NCI-H2081 (cell line): ENCODE measurements around the gene PACSIN2.

Experiments
- DNase-seq, 2 experiments: peaks; one replicate each; lab custom pipeline; 2025; lab: John Stamatoyannopoulos, UW

PACSIN2 gene

DNA sequence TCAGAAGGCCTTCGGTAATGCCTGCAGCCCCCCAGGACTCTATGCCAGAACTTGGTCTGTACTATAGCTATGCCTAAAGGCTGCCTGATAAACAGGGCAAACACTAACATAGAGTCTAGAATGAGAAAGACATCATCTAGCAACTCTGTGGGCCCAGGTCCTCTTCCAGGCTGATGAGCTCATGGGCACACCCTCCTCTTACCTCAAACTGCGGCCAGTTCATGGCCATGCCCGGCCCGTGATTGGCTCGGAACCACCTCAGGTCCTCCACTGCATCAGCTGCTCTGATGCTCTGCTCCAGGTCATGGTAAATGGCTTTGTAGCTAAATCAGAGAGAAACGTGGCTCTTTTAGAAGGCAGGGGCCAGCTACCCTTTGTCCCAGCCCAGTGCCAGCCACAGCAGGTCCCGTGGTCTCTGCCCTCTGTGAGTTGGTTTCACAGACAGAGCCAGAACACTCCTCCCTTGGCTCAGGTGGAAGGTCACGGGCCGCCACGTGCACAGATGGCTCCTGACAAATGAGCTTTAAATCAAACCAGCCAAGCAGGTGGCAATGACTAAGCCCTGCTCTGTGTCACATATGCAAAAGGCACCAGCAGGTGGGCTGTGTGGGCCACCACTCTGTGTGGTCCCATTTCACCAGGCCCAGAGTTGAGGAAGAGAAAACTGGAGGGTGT, 132.8 kb downstream of the PACSIN2 start:
- DNase-seq, result no peak

- DNase-seq, result no peak
Observed at GRCh38 chr22:42881298-42881697, 133.7 kb downstream of the PACSIN2 start.

- DNase-seq, result peak in 1 of 2 experiments; percentile 30
Observed at GRCh38 chr22:42880815-42881214, 134.1 kb downstream of the PACSIN2 start.

DNA sequence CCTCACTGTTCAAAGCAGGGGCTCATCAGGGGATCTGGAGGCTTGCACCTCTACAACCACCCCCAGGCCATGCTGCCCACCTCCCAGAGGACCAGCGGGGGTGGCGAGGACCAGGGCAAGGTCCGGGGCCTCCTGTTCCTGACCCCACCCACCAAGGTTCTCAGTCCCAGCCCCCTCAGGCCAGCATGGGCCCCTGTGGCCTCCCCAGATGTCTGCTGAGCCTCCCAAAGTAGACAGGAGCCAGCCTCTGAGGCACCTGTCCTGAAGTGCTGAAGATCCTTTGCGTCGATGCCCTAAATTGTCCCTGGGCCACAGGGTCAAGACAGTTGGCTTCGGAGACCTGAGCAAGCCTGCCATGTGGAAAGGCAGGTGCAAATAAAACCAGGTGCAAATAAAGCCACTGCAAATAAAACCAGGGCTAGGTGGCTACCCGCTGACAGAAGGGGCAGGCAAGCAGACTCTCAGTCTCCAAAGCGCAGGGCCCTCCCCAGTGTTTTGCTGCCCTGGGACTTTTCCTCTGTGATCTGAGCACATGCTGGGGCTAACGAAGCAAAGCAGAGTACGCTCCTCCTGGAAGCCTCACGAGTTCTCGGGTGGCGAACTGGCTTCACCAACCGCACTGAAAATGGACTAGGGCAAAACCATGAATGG, 135.5 kb downstream of the PACSIN2 start:
- DNase-seq, result peak; percentile 15 to 78

GRCh38 chr22:42878561-42879305, 136.2 kb downstream of the PACSIN2 start:
- no peak for DNase-seq

DNA sequence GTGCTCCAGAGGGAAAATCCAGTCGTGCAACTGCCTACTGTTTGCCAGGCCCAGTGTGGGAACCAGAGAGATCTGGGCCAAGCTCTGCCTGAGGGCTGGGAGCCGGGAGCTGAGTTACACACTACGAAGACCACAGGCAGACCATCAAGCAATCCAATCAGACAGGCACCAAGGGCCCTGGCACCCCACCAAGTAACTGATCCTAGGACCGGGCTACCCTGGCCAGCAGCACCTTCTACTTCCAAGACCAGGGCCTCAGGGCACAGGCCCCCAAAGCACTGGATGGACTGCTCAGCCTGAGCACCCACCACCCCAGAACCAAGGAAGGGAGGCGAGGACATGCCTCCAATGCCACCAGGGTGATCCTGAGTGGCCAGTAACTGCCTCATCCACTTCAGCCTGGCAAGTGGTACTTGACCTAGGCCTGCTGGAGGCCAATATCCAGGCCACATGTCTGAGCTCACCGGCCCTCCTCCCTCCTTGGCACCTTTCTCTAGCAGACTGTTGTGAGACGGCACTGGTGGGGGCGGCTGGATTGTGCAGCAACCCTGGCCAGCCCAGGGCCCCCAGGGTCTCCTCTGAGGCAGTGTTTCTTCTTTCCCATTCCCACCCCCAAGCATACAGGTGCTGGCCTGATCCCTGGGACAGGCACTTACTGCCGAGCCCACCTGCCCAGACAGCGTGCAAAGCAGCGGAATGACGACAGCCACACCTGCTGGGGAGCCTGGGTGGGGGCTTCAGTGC, 137.2 kb downstream of the PACSIN2 start:
- no peak for DNase-seq

DNA sequence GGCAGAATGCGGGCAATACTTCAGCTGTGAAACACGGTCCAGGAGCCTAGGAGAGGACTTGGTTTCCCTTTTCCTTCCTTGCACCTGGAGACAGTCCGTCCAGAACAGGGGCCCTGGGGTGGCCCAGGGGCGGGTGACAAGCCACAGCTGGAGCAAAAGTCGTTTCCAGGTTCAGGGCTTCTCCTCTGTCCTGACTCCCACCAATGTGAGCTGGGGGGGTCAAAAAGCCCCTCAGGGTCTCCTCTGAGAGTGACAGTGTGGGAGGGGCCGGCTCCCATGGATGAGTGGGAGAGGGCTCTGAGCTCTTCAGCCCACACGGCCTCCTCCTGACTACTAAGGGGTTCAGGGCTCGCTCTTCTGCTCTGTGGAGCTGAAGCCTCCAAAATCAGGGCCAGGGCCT, 137.8 kb downstream of the PACSIN2 start:
- DNase-seq, result no peak

GRCh38 chr22:42876041-42876440, 138.9 kb downstream of the PACSIN2 start:
- no peak for DNase-seq

DNA sequence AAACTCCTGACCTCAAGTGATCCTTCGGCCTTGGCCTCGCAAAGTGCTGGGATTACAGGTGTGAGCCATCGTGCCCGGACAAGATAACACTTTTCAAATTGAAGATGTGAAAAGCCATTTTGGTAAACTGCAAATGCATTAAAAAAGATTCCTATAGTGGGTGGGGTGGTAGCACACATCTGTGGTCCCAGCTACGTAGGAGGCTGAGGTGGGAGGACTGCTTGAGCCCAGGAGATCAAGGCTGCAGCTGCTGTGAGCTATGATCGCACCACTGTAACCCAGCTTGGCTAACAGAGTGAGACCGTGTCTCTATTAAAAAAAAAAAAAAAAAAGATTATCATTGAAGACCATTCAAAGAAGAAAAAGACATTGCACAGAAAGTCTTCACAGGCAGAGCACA, 140.9 kb downstream of the PACSIN2 start:
- no peak for DNase-seq

GRCh38 chr22:42873356-42873755, 141.6 kb downstream of the PACSIN2 start:
- DNase-seq, result no peak

DNA sequence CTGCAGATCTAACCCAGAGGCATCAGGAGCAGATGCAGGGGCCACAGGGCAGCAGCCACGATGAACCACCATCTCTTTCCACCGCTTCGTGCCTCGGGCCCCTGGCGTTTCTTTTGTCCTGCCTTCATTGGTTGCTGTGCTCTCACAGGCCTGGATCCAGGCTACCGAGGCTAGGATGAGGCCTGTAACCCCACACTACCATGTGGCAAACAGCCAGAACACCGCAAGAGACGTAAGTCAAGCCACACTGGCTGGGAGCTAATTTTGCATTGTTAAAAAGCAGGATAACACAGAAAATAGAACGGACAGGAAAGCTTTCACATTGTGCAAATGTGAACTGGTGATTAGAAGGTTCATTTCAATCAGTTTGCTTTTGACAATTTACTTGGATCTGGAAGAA, 142.1 kb downstream of the PACSIN2 start:
- DNase-seq, result peak; percentile 27 to 45

- no peak for DNase-seq
Observed at GRCh38 chr22:42871146-42872050, 143.6 kb downstream of the PACSIN2 start.

GRCh38 chr22:42869888-42870480, 145.0 kb downstream of the PACSIN2 start:
- no peak for DNase-seq

DNA sequence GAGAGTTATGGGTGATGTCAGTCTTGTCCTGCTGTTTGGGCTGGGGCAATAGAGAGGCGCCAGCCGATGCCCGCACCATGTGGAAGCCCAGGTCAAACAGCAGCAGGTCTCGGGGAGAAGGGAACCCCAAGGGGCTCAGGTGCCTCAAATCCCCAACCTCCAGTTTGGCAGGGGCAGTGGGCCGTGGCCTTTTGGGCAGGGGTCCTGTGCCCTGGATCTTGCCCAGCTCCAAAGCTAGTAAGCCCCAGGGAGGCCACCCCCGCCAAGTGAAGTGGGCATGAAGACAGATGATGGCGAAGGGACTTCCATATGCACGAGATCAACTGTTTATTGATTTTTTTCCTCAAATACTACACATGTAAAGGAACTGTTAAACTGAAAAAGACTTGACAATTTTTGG, 145.5 kb downstream of the PACSIN2 start:
- DNase-seq, result no peak

GRCh38 chr22:42868751-42869251, 146.1 kb downstream of the PACSIN2 start:
- DNase-seq, result peak; percentile 33 to 73

- DNase-seq, result no peak
Observed at GRCh38 chr22:42866100-42866499, 148.8 kb downstream of the PACSIN2 start.

DNA sequence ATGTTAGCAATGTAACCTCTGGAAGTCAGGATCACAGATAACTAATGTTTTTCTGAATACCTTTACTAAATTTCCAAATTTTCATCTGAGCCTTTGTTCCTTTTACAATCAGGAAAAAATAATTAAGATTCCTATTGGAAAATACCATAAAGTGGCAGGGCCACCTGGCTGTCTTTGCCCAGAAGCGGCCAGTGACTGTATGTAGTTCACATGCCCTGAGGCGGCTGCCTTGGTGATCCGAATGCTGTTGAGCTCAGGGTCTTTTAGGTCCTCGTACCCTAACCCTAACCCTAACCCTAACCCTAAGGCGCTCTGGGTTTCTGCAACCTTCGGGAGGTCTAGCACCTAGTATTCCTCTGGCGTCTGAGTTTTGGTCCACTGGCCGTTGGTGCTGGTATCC, 149.4 kb downstream of the PACSIN2 start:
- DNase-seq, result no peak

GRCh38 chr22:42863349-42863961, 151.5 kb downstream of the PACSIN2 start:
- DNase-seq, result no peak

GRCh38 chr22:42862045-42862734, 152.8 kb downstream of the PACSIN2 start:
- DNase-seq, result no peak

DNA sequence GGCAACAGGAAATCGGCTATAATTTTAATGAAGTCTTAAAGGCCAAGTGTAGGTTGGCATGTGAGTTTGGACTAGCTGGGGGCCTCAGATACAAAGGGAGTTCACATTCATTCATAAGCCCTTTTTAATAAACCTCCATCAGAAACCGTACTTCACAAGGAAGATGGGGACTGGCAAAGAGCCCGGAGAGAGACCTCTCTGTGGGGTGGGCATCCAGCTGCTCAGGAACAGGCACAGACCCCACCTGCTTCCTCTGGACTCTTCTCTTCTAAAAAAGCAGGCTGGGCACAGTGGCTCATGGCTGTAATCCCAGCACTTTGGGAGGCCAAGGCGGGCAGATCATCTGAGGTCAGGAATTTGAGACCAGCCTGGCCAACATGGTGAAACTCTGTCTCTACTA, 154.0 kb downstream of the PACSIN2 start:
- DNase-seq, result peak in 1 of 2 experiments; percentile 28
